Lower lobe of right lung (tissue), 2 donors: ENCODE measurements around the gene SRSF1. TPM values are rescaled to one million over a fixed set of nuclear protein-coding genes. Genes with fewer than 3 reads are reported as not detected.

Source experiments
- ATAC-seq, 2 donors: fragments of 200-7000 bp; cut with Tn5 transposase; one replicate each; pipeline ENCODE4 v1.9.1; 2020 to 2022; ENCODE audit warnings: mild to moderate bottlenecking in 2 of 2, moderate library complexity in 2 of 2
- DNase-seq: peaks from one replicate; pipeline ENCODE4 v3.0.0-alpha.2; 2020
- H3K27ac ChIP-seq: fragments of 200-600 bp; one replicate; pipeline ENCODE4 v1.8.0; 2022
- H3K27me3 ChIP-seq: fragments of 200-600 bp; one replicate; pipeline ENCODE4 v1.8.0; 2022; ENCODE audit warnings: low read depth
- H3K36me3 ChIP-seq: fragments of 200-600 bp; one replicate; pipeline ENCODE4 v1.8.0; 2022; ENCODE audit warnings: mild to moderate bottlenecking
- H3K4me1 ChIP-seq: fragments of 200-600 bp; one replicate; pipeline ENCODE4 v1.8.0; 2022
- H3K4me3 ChIP-seq: fragments of 200-600 bp; one replicate; pipeline ENCODE4 v1.8.0; 2022; ENCODE audit warnings: mild to moderate bottlenecking
- H3K9me3 ChIP-seq: fragments of 200-600 bp; one replicate; pipeline ENCODE4 v1.8.0; 2022
- intact Hi-C: fragments of 100-400 bp; cut with DNase I; formaldehyde crosslinking; loops from one replicate; pipeline ENCODE4 v1.11.0; 2022
- total RNA-seq: library from RNA; stranded (reverse); fragmentation: NEBNext Ultra II Directional; extraction: Animal tissue kit (Norgen Biotek cat#: 25700); gene quantifications from one replicate; pipeline ENCODE4 v1.2.1, GENCODE V29; 2021
- TF ChIP-seq, protein P1 (sequence below): fragments of 200-600 bp; IDR thresholded peaks from one replicate; pipeline ENCODE4 v1.8.0; 2022; ENCODE audit warnings: antibody characterized with exemption, mild to moderate bottlenecking
- donor health status: DM: no; HTN: yes; CAD: no; lungs with severe emphysema.

SRSF1 gene
- total RNA-seq, 1 donor from 2014 or later = 159 TPM

- TF ChIP-seq, protein P1, sequence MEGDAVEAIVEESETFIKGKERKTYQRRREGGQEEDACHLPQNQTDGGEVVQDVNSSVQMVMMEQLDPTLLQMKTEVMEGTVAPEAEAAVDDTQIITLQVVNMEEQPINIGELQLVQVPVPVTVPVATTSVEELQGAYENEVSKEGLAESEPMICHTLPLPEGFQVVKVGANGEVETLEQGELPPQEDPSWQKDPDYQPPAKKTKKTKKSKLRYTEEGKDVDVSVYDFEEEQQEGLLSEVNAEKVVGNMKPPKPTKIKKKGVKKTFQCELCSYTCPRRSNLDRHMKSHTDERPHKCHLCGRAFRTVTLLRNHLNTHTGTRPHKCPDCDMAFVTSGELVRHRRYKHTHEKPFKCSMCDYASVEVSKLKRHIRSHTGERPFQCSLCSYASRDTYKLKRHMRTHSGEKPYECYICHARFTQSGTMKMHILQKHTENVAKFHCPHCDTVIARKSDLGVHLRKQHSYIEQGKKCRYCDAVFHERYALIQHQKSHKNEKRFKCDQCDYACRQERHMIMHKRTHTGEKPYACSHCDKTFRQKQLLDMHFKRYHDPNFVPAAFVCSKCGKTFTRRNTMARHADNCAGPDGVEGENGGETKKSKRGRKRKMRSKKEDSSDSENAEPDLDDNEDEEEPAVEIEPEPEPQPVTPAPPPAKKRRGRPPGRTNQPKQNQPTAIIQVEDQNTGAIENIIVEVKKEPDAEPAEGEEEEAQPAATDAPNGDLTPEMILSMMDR = no peak
- ATAC-seq = no peak
- intact Hi-C loops = no loop called here
- peaks cover 14% of the 10 kb centered on the region for H3K4me1 ChIP-seq
- no peaks in the 10 kb centered on the region for H3K27me3 ChIP-seq
- H3K36me3 ChIP-seq = peaks cover 56% of the 10 kb centered on the region
- no peak for DNase-seq
- H3K27ac ChIP-seq = no peak overlapping the region
- no peaks in the 10 kb centered on the region for H3K9me3 ChIP-seq
- H3K4me3 ChIP-seq = no peak overlapping the region
Measured at GRCh38 chr17:57972151-57972550, 34.9 kb downstream of the SRSF1 start.

DNA sequence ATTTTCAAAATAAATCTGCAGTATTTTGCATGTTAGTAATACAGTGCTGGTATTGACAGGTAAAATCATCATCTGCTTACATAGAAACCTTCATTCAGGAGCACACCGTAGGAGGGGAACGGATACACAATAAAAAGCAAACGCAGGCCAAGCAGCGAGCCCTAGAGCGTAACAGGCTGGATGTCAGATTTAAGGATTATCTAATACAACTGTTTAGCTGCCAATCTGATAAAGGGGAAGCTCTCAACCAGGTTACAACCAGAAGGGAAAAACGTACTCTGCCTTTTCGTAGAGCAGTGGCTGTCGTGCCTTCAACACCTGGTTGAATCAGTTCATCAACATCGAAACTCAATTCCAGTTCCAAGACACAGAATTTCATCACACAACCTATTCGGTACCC, 35.5 kb downstream of the SRSF1 start:
- no peak for ATAC-seq
- Histone ChIP-seq H3K27me3 (no peaks in the 10 kb centered on the region), H3K27ac (no peak overlapping the region), H3K36me3 (peaks cover 50% of the 10 kb centered on the region), H3K9me3 (no peaks in the 10 kb centered on the region), H3K4me3 (no peak overlapping the region), H3K4me1 (peaks cover 14% of the 10 kb centered on the region)
- DNase-seq = no peak
- TF ChIP-seq, protein P1 = no peak
- intact Hi-C loops = no loop called here

GRCh38 chr17:57970710-57971109, 36.3 kb downstream of the SRSF1 start:
- TF ChIP-seq, protein P1 = no peak
- ATAC-seq (no peak), DNase-seq (no peak)
- Histone ChIP-seq H3K4me3 (no peak overlapping the region), H3K27me3 (no peaks in the 10 kb centered on the region), H3K9me3 (no peaks in the 10 kb centered on the region), H3K4me1 (peaks cover 12% of the 10 kb centered on the region), H3K36me3 (peaks cover 41% of the 10 kb centered on the region), H3K27ac (no peak overlapping the region)
- intact Hi-C loops = no loop called here

DNA sequence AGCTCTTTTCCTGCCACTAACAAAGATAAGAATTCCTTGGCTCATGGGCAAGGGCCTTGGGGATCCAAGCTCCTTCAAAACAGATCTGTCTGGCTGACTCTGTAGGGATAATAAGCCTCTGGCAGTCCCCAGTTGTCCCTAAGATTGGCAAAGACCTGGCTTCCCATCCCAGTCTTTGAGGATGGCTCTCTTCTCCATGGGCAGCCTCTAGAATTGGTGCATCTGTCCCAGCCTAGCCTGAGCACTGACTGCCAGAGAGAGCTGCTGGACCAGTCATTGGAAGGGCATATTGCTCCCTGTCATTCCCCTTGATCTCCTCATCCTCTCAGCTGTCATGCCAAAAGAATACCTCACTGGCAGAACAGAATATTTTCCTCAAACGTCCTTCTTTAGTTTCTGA, 38.6 kb downstream of the SRSF1 start:
- Histone ChIP-seq H3K4me1 (no peaks in the 10 kb centered on the region), H3K27me3 (no peaks in the 10 kb centered on the region), H3K36me3 (peaks cover 19% of the 10 kb centered on the region), H3K27ac (no peak overlapping the region), H3K9me3 (no peaks in the 10 kb centered on the region), H3K4me3 (no peak overlapping the region)
- TF ChIP-seq, protein P1 = no peak
- no peak for ATAC-seq
- no peak for DNase-seq
- intact Hi-C loops = no loop called here

- Histone ChIP-seq H3K27ac (no peak overlapping the region), H3K27me3 (no peaks in the 10 kb centered on the region), H3K9me3 (no peaks in the 10 kb centered on the region), H3K4me1 (no peaks in the 10 kb centered on the region), H3K36me3 (peaks cover 3% of the 10 kb centered on the region), H3K4me3 (no peak overlapping the region)
- intact Hi-C loops = no loop called here
- ATAC-seq = peak in 1 of 2 donors; percentile 50
- TF ChIP-seq, protein P1 = no peak
- DNase-seq = no peak
Measured at GRCh38 chr17:57966875-57967274, 40.2 kb downstream of the SRSF1 start.

- DNase-seq (no peak), ATAC-seq (no peak)
- Histone ChIP-seq H3K9me3 (no peaks in the 10 kb centered on the region), H3K4me3 (no peak overlapping the region), H3K36me3 (no peaks in the 10 kb centered on the region), H3K4me1 (no peaks in the 10 kb centered on the region), H3K27ac (no peak overlapping the region), H3K27me3 (no peaks in the 10 kb centered on the region)
- intact Hi-C loops = no loop called here
- TF ChIP-seq, protein P1 = no peak
Measured at GRCh38 chr17:57966246-57966645, 40.8 kb downstream of the SRSF1 start.
